H9 (cell line): Measurements from ENCODE around the gene CFAP298. TPM values are rescaled to one million over a fixed set of nuclear protein-coding genes. Genes with fewer than 3 reads are reported as not detected.
A peak's percentile ranks its signal among the peaks of the same experiment; 100 is the strongest.

Source experiments
- DNase-seq: peaks from one replicate; pipeline ENCODE4 v3.0.0-alpha.2; 2017
- H2AFZ ChIP-seq: one replicate; pipeline ENCODE4 v1.6.1; 2013; ENCODE audit warnings: mild to moderate bottlenecking, low read length, control low read depth, moderate library complexity
- H2AK5ac ChIP-seq: 2 replicates; pipeline ENCODE4 v1.6.1; 2013; ENCODE audit warnings: low read length, control low read depth, mixed read lengths; ENCODE audit not compliant: insufficient read length
- H2BK120ac ChIP-seq: one replicate; pipeline ENCODE4 v1.6.1; 2013; ENCODE audit warnings: low read depth, mild to moderate bottlenecking, low read length, control low read depth, inconsistent platforms; ENCODE audit not compliant: poor library complexity, severe bottlenecking
- H2BK12ac ChIP-seq: 2 replicates; pipeline ENCODE4 v1.6.1; 2013; ENCODE audit warnings: low read length, control low read depth, mixed read lengths, low read depth; ENCODE audit not compliant: insufficient read length
- H2BK15ac ChIP-seq: 2 replicates; pipeline ENCODE4 v1.6.1; 2013; ENCODE audit warnings: low read depth, low read length, control low read depth
- H2BK20ac ChIP-seq: one replicate; pipeline ENCODE4 v1.6.1; 2013; ENCODE audit warnings: low read depth, mild to moderate bottlenecking, low read length, control low read depth, inconsistent platforms; ENCODE audit not compliant: poor library complexity, severe bottlenecking
- H2BK5ac ChIP-seq: 2 replicates; pipeline ENCODE4 v1.6.1; 2013; ENCODE audit warnings: low read length, control low read depth, mixed read lengths; ENCODE audit not compliant: insufficient read length
- H3K14ac ChIP-seq: 2 replicates; pipeline ENCODE4 v1.6.1; 2013; ENCODE audit warnings: low read length, control low read depth; ENCODE audit not compliant: insufficient read depth
- H3K18ac ChIP-seq: 2 replicates; pipeline ENCODE4 v1.6.1; 2013; ENCODE audit warnings: low read depth, mild to moderate bottlenecking, mixed read lengths, low read length, control low read depth; ENCODE audit not compliant: insufficient read length
- H3K23ac ChIP-seq: 2 replicates; pipeline ENCODE4 v1.6.1; 2013; ENCODE audit warnings: low read length, control low read depth, mixed read lengths, low read depth; ENCODE audit not compliant: insufficient read length
- H3K23me2 ChIP-seq: 2 replicates; pipeline ENCODE4 v1.6.1; 2013; ENCODE audit warnings: low read depth, mild to moderate bottlenecking, mixed read lengths, low read length, control low read depth; ENCODE audit not compliant: insufficient read length, poor library complexity, severe bottlenecking
- H3K27ac ChIP-seq: 2 replicates; pipeline ENCODE4 v1.5.1; 2013; ENCODE audit warnings: low read length, control low read depth, mixed read lengths, low read depth; ENCODE audit not compliant: insufficient read length
- H3K27me3 ChIP-seq: 2 replicates; pipeline ENCODE4 v1.6.1; 2013; ENCODE audit warnings: low read length, control low read depth, inconsistent platforms; ENCODE audit not compliant: insufficient read depth
- H3K4ac ChIP-seq: 2 replicates; pipeline ENCODE4 v1.6.1; 2013; ENCODE audit warnings: low read depth, mild to moderate bottlenecking, control low read depth, inconsistent platforms, low read length, moderate library complexity
- H3K4me1 ChIP-seq: 2 replicates; pipeline ENCODE4 v1.6.1; 2013; ENCODE audit warnings: low read length, control low read depth, inconsistent platforms; ENCODE audit not compliant: insufficient read depth
- H3K4me2 ChIP-seq: 2 replicates; pipeline ENCODE4 v1.6.1; 2013; ENCODE audit warnings: low read length, control low read depth, mixed read lengths; ENCODE audit not compliant: insufficient read length, insufficient read depth
- H3K56ac ChIP-seq: 2 replicates; pipeline ENCODE4 v1.6.1; 2013; ENCODE audit warnings: low read depth, mild to moderate bottlenecking, mixed read lengths, low read length, control low read depth; ENCODE audit not compliant: insufficient read length
- H3K79me1 ChIP-seq: 2 replicates; pipeline ENCODE4 v1.6.1; 2013; ENCODE audit warnings: low read depth, mild to moderate bottlenecking, moderate library complexity, low read length, control low read depth, inconsistent platforms; ENCODE audit not compliant: insufficient read depth, poor library complexity, severe bottlenecking
- H3K79me2 ChIP-seq: 2 replicates; pipeline ENCODE4 v1.6.1; 2013; ENCODE audit warnings: low read length, control low read depth, inconsistent platforms; ENCODE audit not compliant: insufficient read depth
- H3K9ac ChIP-seq: 2 replicates; pipeline ENCODE4 v1.6.1; 2013; ENCODE audit warnings: low read length, control low read depth, mixed read lengths; ENCODE audit not compliant: insufficient read length; ENCODE audit errors: extremely low read depth
- H3K9me3 ChIP-seq: one replicate; pipeline ENCODE4 v1.6.1; 2013; ENCODE audit warnings: low read depth, low read length, inconsistent platforms; ENCODE audit not compliant: control insufficient read depth
- H3T11ph ChIP-seq: one replicate; pipeline ENCODE4 v1.6.1; 2013; ENCODE audit warnings: mild to moderate bottlenecking, low read length, control low read depth, inconsistent platforms
- H4K20me1 ChIP-seq: one replicate; pipeline ENCODE4 v1.6.1; 2013; ENCODE audit not compliant: control insufficient read depth, insufficient read length, insufficient read depth
- H4K5ac ChIP-seq: 2 replicates; pipeline ENCODE4 v1.6.1; 2013; ENCODE audit warnings: low read depth, mild to moderate bottlenecking, mixed read lengths, low read length, control low read depth; ENCODE audit not compliant: insufficient read length
- H4K8ac ChIP-seq: replicated peaks from 2 replicates; pipeline ENCODE4 v1.6.1; 2013; ENCODE audit warnings: low read length, control low read depth, mixed read lengths, low read depth; ENCODE audit not compliant: insufficient read length
- H4K91ac ChIP-seq: 2 replicates; pipeline ENCODE4 v1.6.1; 2013; ENCODE audit warnings: low read depth, mild to moderate bottlenecking, moderate library complexity, mixed read lengths, low read length, control low read depth; ENCODE audit not compliant: insufficient read length
- H3K27ac Mint-ChIP-seq, 3 experiments: 2 replicates in 2 of 3; 3 replicates in 1 of 3; pipeline ENCODE4 v1.8.0; 2020 to 2021; ENCODE audit warnings: mixed read lengths in 3 of 3, mild to moderate bottlenecking in 1 of 3, moderate library complexity in 1 of 3
- H3K27me3 Mint-ChIP-seq: 2 replicates; pipeline ENCODE4 v1.8.0; 2021; ENCODE audit warnings: low read depth, mild to moderate bottlenecking, moderate library complexity, mixed read lengths
- H3K36me3 Mint-ChIP-seq, 3 experiments: 2 replicates in 2 of 3; 3 replicates in 1 of 3; pipeline ENCODE4 v1.8.0; 2020 to 2021; ENCODE audit warnings: low read depth in 3 of 3, mixed read lengths in 3 of 3; ENCODE audit not compliant: insufficient read depth in 1 of 3
- H3K4me1 Mint-ChIP-seq, 2 experiments: 2 replicates each; pipeline ENCODE4 v1.8.0; 2020; ENCODE audit warnings: mixed read lengths in 2 of 2
- H3K4me3 Mint-ChIP-seq, 2 experiments: 2 replicates in 1 of 2; 3 replicates in 1 of 2; pipeline ENCODE4 v1.8.0; 2020 to 2021; ENCODE audit warnings: mild to moderate bottlenecking in 2 of 2, mixed read lengths in 2 of 2, moderate library complexity in 1 of 2
- H3K9me3 Mint-ChIP-seq, 2 experiments: 2 replicates in 1 of 2; 3 replicates in 1 of 2; pipeline ENCODE4 v1.8.0; 2020; ENCODE audit warnings: mild to moderate bottlenecking in 2 of 2, mixed read lengths in 2 of 2, moderate library complexity in 1 of 2
- CTCF ChIP-seq: fragments of 200-600 bp; sonication (generic); conservative IDR thresholded peaks from 3 replicates; pipeline ENCODE4 v1.8.0; 2021; ENCODE audit warnings: antibody characterized with exemption, mild to moderate bottlenecking
- WGBS: extraction: QIAGEN DNeasy Blood & Tissue Kit; methylation state at CpG from one replicate; pipeline ENCODE4 v1.1.7; 2013; ENCODE audit warnings: missing lambda C conversion rate, low lambda C conversion rate, mixed read lengths; ENCODE audit not compliant: insufficient read length; ENCODE audit errors: extremely low coverage; 5-methylcytosine and 5-hydroxymethylcytosine counted together
- total RNA-seq: library from RNA; stranded (reverse); gene quantifications from 2 replicates; pipeline ENCODE4 v1.2.1, GENCODE V29; 2021

The CFAP298 gene
- total RNA-seq, 1 experiment from 2014 or later: 81.8 TPM

DNA sequence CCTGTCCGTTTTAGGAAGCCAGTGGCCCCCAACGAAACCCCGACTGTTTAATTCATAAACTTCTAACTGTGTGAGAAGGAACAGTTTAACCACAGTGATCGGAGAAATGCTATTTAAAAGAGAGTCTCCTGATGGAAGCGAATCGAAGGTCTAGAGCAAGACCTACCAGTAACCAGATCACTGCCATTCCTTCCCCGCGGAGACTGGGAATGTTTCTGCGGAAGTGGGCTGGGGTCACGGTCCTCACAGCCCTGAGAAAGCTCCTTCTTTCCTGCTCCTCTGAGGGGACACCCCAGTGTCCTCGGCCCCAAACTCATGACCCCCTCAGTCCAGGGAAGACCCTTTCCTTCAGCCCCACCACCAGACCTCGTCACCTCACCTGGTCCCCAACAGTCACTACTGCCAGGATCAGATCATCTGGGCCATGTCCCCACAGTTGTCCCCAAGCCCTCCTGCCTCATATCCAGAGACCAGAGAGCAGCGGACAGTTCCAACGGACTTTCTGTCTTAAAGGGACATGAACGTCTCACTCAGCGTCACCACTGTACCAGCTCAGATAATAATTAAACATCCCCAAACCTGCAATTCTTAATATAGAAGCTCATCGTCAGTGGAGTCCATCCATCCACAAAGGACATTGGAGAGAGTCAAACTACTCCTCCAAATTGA, 27.0 kb downstream of the CFAP298 start, which contains the start of gene TCP10L:
TSS of gene TCP10L (minus strand) at position 482 of the 669 bp plus-strand sequence. CDS start 1,219 bp downstream, outside the sequence.
- Histone ChIP-seq H3K4me1 (no peaks in the 10 kb centered on the region), H3K56ac (no peak within 1 kb of the TSS), H3K14ac (no peak within 1 kb of the TSS; the same call in 1 of the 2 replicates), H2BK12ac (no peak within 1 kb of the TSS), H3K27me3 (no peaks in the 10 kb centered on the region; the same call in 1 of the 2 replicates), H2AK5ac (no peak within 1 kb of the TSS), H3K79me2 (no peaks in the 10 kb centered on the region), H2BK15ac (no peak within 1 kb of the TSS), H3K79me1 (no peaks in the 10 kb centered on the region), H3K23ac (no peak within 1 kb of the TSS), H3K18ac (no peak within 1 kb of the TSS), H4K8ac (no peak within 1 kb of the TSS), H3K9ac (no peak within 1 kb of the TSS), H2AFZ (no peak within 1 kb of the TSS), H3K27ac (no peak within 1 kb of the TSS), H2BK20ac (no peak within 1 kb of the TSS), H2BK5ac (no peak within 1 kb of the TSS), H3K23me2 (no peaks in the 10 kb centered on the region), H4K5ac (no peak within 1 kb of the TSS), H4K20me1 (no peaks in the 10 kb centered on the region), H3K4me2 (no peak within 1 kb of the TSS), H3T11ph (no peak within 1 kb of the TSS), H3K9me3 (no peaks in the 10 kb centered on the region), H2BK120ac (no peak within 1 kb of the TSS), H3K4ac (no peak within 1 kb of the TSS), H4K91ac (no peak within 1 kb of the TSS)
- Mint-ChIP-seq H3K4me3 (no peak within 1 kb of the TSS; a peak in 1 of 5 replicates), H3K27ac (peak within 1 kb of the TSS in 1 of 3 experiments; percentile 74; a peak in 1 of 7 replicates), H3K4me1 (peaks cover 3 to 5% of the 10 kb centered on the region in 2 experiments; a peak in 1 of 4 replicates), H3K9me3 (no peaks in the 10 kb centered on the region), H3K27me3 (peaks cover 2% of the 10 kb centered on the region; the same call in 1 of the 2 replicates), H3K36me3 (no peaks in the 10 kb centered on the region)
- no peak for DNase-seq
- TF ChIP-seq CTCF: no peak
- WGBS: no CpG with 5 or more reads among the region's 17 CpGs
